Karpas-422 (cell line): ENCODE results near the gene CLIC1. TPM values are rescaled to one million over a fixed set of nuclear protein-coding genes. Genes with fewer than 3 reads are reported as not detected.

Experiments
- DNase-seq: peaks from one replicate; pipeline ENCODE4 v3.0.0-alpha.2; 2015
- H2AFZ ChIP-seq: fragments of 200-600 bp; sonication (generic); 2 replicates; pipeline ENCODE4 v1.6.1; 2014; ENCODE audit warnings: antibody characterized with exemption, low read length, mixed read lengths
- H3K27ac ChIP-seq: fragments of 200-600 bp; sonication (generic); 2 replicates; pipeline ENCODE4 v1.5.1; 2014; ENCODE audit warnings: mild to moderate bottlenecking, low read length, moderate library complexity
- H3K27me3 ChIP-seq: fragments of 200-600 bp; sonication (generic); 2 replicates; pipeline ENCODE4 v1.6.1; 2014; ENCODE audit warnings: low read length, mixed read lengths
- H3K36me3 ChIP-seq: fragments of 200-600 bp; sonication (generic); 2 replicates; pipeline ENCODE4 v1.6.1; 2014; ENCODE audit warnings: low read length, mixed read lengths; ENCODE audit not compliant: insufficient read depth
- H3K4me1 ChIP-seq: fragments of 200-600 bp; sonication (generic); 2 replicates; pipeline ENCODE4 v1.6.1; 2014; ENCODE audit warnings: mild to moderate bottlenecking, low read length, mixed read lengths
- H3K4me2 ChIP-seq: fragments of 200-600 bp; sonication (generic); 2 replicates; pipeline ENCODE4 v1.6.1; 2014; ENCODE audit warnings: low read length, low read depth, mild to moderate bottlenecking; ENCODE audit not compliant: poor library complexity, severe bottlenecking
- H3K4me3 ChIP-seq: fragments of 200-600 bp; sonication (generic); 2 replicates; pipeline ENCODE4 v1.5.1; 2014; ENCODE audit warnings: mild to moderate bottlenecking, antibody characterized with exemption, low read length, mixed read lengths
- H3K79me2 ChIP-seq: fragments of 200-600 bp; sonication (generic); 2 replicates; pipeline ENCODE4 v1.6.1; 2014; ENCODE audit warnings: mild to moderate bottlenecking, low read length, mixed read lengths
- H3K9ac ChIP-seq: fragments of 200-600 bp; sonication (generic); 2 replicates; pipeline ENCODE4 v1.6.0; 2014; ENCODE audit warnings: low read length
- H3K9me2 ChIP-seq: fragments of 200-600 bp; sonication (generic), shearing (Covaris generic); replicated peaks from 2 replicates; pipeline ENCODE4 v1.6.0; 2014; ENCODE audit warnings: mild to moderate bottlenecking, low read length, moderate library complexity; ENCODE audit not compliant: insufficient read depth
- H3K9me3 ChIP-seq: fragments of 300-700, 200-600 bp; sonication (generic); 2 replicates; pipeline ENCODE4 v1.6.1; 2014; ENCODE audit warnings: low read length, mixed read lengths
- H4K20me1 ChIP-seq: fragments of 200-600 bp; sonication (generic); 2 replicates; pipeline ENCODE4 v1.6.1; 2014; ENCODE audit warnings: mild to moderate bottlenecking, antibody characterized with exemption, low read length, low read depth; ENCODE audit not compliant: insufficient read depth
- total RNA-seq: library from RNA; depleted of rRNA; stranded (reverse); fragments of >200 nt; shearing (Covaris generic); gene quantifications from 2 replicates; pipeline ENCODE4 v1.2.3, GENCODE V29; 2014; ENCODE audit warnings: low replicate concordance

Gene CLIC1
- total RNA-seq, 1 experiment from 2014 or later = 385 TPM

GRCh38 chr6:31750411-31751022 is 14.2 kb upstream of the CLIC1 start:
- Histone ChIP-seq H3K9ac (no peak overlapping the region), H3K27me3 (no peaks in the 10 kb centered on the region)

GRCh38 chr6:31749301-31750036 is 13.1 kb upstream of the CLIC1 start:
- Histone ChIP-seq H3K9me2 (no peaks in the 10 kb centered on the region), H3K4me3 (no peak overlapping the region), H3K9ac (no peak overlapping the region), H3K79me2 (no peaks in the 10 kb centered on the region), H4K20me1 (no peaks in the 10 kb centered on the region), H3K9me3 (no peaks in the 10 kb centered on the region), H3K4me2 (no peak overlapping the region), H3K4me1 (no peaks in the 10 kb centered on the region), H3K27me3 (no peaks in the 10 kb centered on the region), H3K27ac (no peak overlapping the region), H2AFZ (no peak overlapping the region), H3K36me3 (no peaks in the 10 kb centered on the region)
- DNase-seq = no peak

More at GRCh38 chr6:31750411-31751022, 14.2 kb upstream of the CLIC1 start:
- no peaks in the 10 kb centered on the region for H4K20me1 ChIP-seq
- H3K4me2 ChIP-seq = no peak overlapping the region
- H2AFZ ChIP-seq = no peak overlapping the region
- DNase-seq = no peak
- H3K4me1 ChIP-seq = no peaks in the 10 kb centered on the region
- no peaks in the 10 kb centered on the region for H3K9me2 ChIP-seq
- no peaks in the 10 kb centered on the region for H3K79me2 ChIP-seq
- H3K27ac ChIP-seq = no peak overlapping the region
- H3K9me3 ChIP-seq = no peaks in the 10 kb centered on the region
- H3K4me3 ChIP-seq = no peak overlapping the region
- no peaks in the 10 kb centered on the region for H3K36me3 ChIP-seq

GRCh38 chr6:31744422-31744821 is 8.1 kb upstream of the CLIC1 start:
- Histone ChIP-seq H3K27me3 (no peaks in the 10 kb centered on the region), H3K9ac (no peak overlapping the region), H3K79me2 (peaks cover 13% of the 10 kb centered on the region; the same call in 1 of the 2 replicates), H2AFZ (no peak overlapping the region), H3K4me2 (no peak overlapping the region), H3K9me3 (no peaks in the 10 kb centered on the region), H3K9me2 (no peaks in the 10 kb centered on the region), H3K27ac (no peak overlapping the region), H3K4me3 (no peak overlapping the region), H3K4me1 (peaks cover 22% of the 10 kb centered on the region), H4K20me1 (no peaks in the 10 kb centered on the region), H3K36me3 (0 out of 2 replicates have a peak, but pooled peaks cover 4% of the 10 kb centered on the region)
- no peak for DNase-seq

GRCh38 chr6:31742894-31743293 is 6.6 kb upstream of the CLIC1 start:
- no peaks in the 10 kb centered on the region for H4K20me1 ChIP-seq
- H2AFZ ChIP-seq = no peak overlapping the region
- H3K4me3 ChIP-seq = no peak overlapping the region
- 0 out of 2 replicates have a peak, but pooled peaks cover 4% of the 10 kb centered on the region for H3K36me3 ChIP-seq
- H3K27me3 ChIP-seq = no peaks in the 10 kb centered on the region
- H3K4me2 ChIP-seq = no peak overlapping the region
- peaks cover 13% of the 10 kb centered on the region; the same call in 1 of the 2 replicates for H3K79me2 ChIP-seq
- no peak overlapping the region for H3K9ac ChIP-seq
- H3K4me1 ChIP-seq = peaks cover 37% of the 10 kb centered on the region
- no peak overlapping the region for H3K27ac ChIP-seq
- no peak for DNase-seq
- no peaks in the 10 kb centered on the region for H3K9me2 ChIP-seq
- no peaks in the 10 kb centered on the region for H3K9me3 ChIP-seq

- H3K9me3 ChIP-seq = no peaks in the 10 kb centered on the region
- no peaks in the 10 kb centered on the region for H3K27me3 ChIP-seq
- H3K79me2 ChIP-seq = peaks cover 14% of the 10 kb centered on the region; the same call in 1 of the 2 replicates
- no peak overlapping the region for H3K4me3 ChIP-seq
- no peak for DNase-seq
- no peak overlapping the region for H3K9ac ChIP-seq
- H4K20me1 ChIP-seq = no peaks in the 10 kb centered on the region
- H3K4me2 ChIP-seq = no peak overlapping the region
- H3K4me1 ChIP-seq = peaks cover 48% of the 10 kb centered on the region
- H2AFZ ChIP-seq = no peak overlapping the region
- no peaks in the 10 kb centered on the region for H3K9me2 ChIP-seq
- peak overlapping the region; percentile 95; the same call in 1 of the 2 replicates for H3K27ac ChIP-seq
- H3K36me3 ChIP-seq = 0 out of 2 replicates have a peak, but pooled peaks cover 4% of the 10 kb centered on the region
These were observed 5.5 kb upstream of the CLIC1 start for GRCh38 chr6:31741815-31742214.

GRCh38 chr6:31740397-31741223 is 4.3 kb upstream of the CLIC1 start:
- H3K9me2 ChIP-seq = no peaks in the 10 kb centered on the region
- DNase-seq = peak; percentile 95

GRCh38 chr6:31739639-31740396 is 3.5 kb upstream of the CLIC1 start, which contains the start of gene MSH5:
Gene MSH5, plus strand, starts transcription at chr6:31740005. Its CDS starts 462 bp downstream, at chr6:31740467.
- peak within 1 kb of the TSS; percentile 83 for H3K9ac ChIP-seq
- peak within 1 kb of the TSS; percentile 79 for H3K4me2 ChIP-seq
- peak within 1 kb of the TSS; percentile 85 for H3K4me3 ChIP-seq
- no peak within 1 kb of the TSS; the same call in 1 of the 2 replicates for H2AFZ ChIP-seq
- H3K4me1 ChIP-seq = peaks cover 55% of the 10 kb centered on the region
- 0 out of 2 replicates have a peak, but pooled peaks cover 4% of the 10 kb centered on the region for H3K36me3 ChIP-seq
- DNase-seq = peak; percentile 100
- H3K9me3 ChIP-seq = no peaks in the 10 kb centered on the region
- H4K20me1 ChIP-seq = no peaks in the 10 kb centered on the region
- peak within 1 kb of the TSS; percentile 95 for H3K27ac ChIP-seq
- H3K79me2 ChIP-seq = peaks cover 34% of the 10 kb centered on the region
- H3K9me2 ChIP-seq = no peaks in the 10 kb centered on the region
- H3K27me3 ChIP-seq = no peaks in the 10 kb centered on the region

More at GRCh38 chr6:31740397-31741223, 4.3 kb upstream of the CLIC1 start:
- Histone ChIP-seq H3K36me3 (0 out of 2 replicates have a peak, but pooled peaks cover 4% of the 10 kb centered on the region), H3K27me3 (no peaks in the 10 kb centered on the region), H4K20me1 (no peaks in the 10 kb centered on the region), H3K27ac (peak overlapping the region; percentile 95), H3K79me2 (peaks cover 26% of the 10 kb centered on the region), H2AFZ (no peak overlapping the region; the same call in 1 of the 2 replicates), H3K4me2 (peak overlapping the region; percentile 79), H3K4me3 (peak overlapping the region; percentile 85), H3K4me1 (peaks cover 53% of the 10 kb centered on the region), H3K9me3 (no peaks in the 10 kb centered on the region), H3K9ac (peak overlapping the region; percentile 83)
